ENCODE data around the gene ESAM. TPM values are rescaled to one million over a fixed set of nuclear protein-coding genes. Genes with fewer than 3 reads are reported as not detected.

The ESAM gene
- total RNA-seq, 1 donor from 2014 or later, result 0.54 TPM

GRCh38 chr11:124707829-124708228 lies 54.3 kb downstream of the ESAM start:
- Mint-ChIP-seq H3K36me3 (ENCODE audit: unreplicated experiment) (peaks cover 5% of the 10 kb centered on the region), H3K27me3 (ENCODE audit: unreplicated experiment) (peaks cover 2% of the 10 kb centered on the region), H3K9me3 (ENCODE audit: unreplicated experiment) (peaks cover 6% of the 10 kb centered on the region), H3K4me3 (ENCODE audit: unreplicated experiment) (no peak overlapping the region), H3K27ac (ENCODE audit: unreplicated experiment) (no peak overlapping the region), H3K4me1 (ENCODE audit: low read depth, unreplicated experiment) (peaks cover 4% of the 10 kb centered on the region)
- DNase-seq, result no peak
- no peak for TF ChIP-seq CTCF (IDR thresholded peaks at IDR 0.05; ENCODE audit: partially characterized antibody, unreplicated experiment)

Other genes starting within 250 kb of the ESAM start
- not detected for gene OR8B12, start 218.6 kb downstream of the ESAM start, total RNA-seq (ENCODE audit: unreplicated experiment)
- gene OR8A1, start 192.3 kb downstream of the ESAM start, total RNA-seq (ENCODE audit: unreplicated experiment), result not detected
- gene PANX3, start 150.9 kb downstream of the ESAM start, total RNA-seq (ENCODE audit: unreplicated experiment), result not detected
- gene TBRG1, start 139.4 kb downstream of the ESAM start, total RNA-seq (ENCODE audit: unreplicated experiment), result 35.3 TPM
- gene SIAE, start 88.6 kb downstream of the ESAM start, total RNA-seq (ENCODE audit: unreplicated experiment), result 4.5 TPM
- 4.6 TPM for gene SPA17, start 88.4 kb downstream of the ESAM start, total RNA-seq (ENCODE audit: unreplicated experiment)
- 28.9 TPM for gene NRGN, start 22.3 kb downstream of the ESAM start, total RNA-seq (ENCODE audit: unreplicated experiment)
- gene VSIG2, start 10.0 kb downstream of the ESAM start, total RNA-seq (ENCODE audit: unreplicated experiment), result not detected
- 22.8 TPM for gene MSANTD2, start 38.1 kb upstream of the ESAM start, total RNA-seq (ENCODE audit: unreplicated experiment)
- 5.9 TPM for gene ROBO3, start 103.1 kb upstream of the ESAM start, total RNA-seq (ENCODE audit: unreplicated experiment)
- not detected for gene ROBO4, start 135.6 kb upstream of the ESAM start, total RNA-seq (ENCODE audit: unreplicated experiment)
- not detected for gene HEPN1, start 157.0 kb upstream of the ESAM start, total RNA-seq (ENCODE audit: unreplicated experiment)
- not detected for gene HEPACAM, start 173.8 kb upstream of the ESAM start, total RNA-seq (ENCODE audit: unreplicated experiment)
- gene CCDC15, start 191.9 kb upstream of the ESAM start, total RNA-seq (ENCODE audit: unreplicated experiment), result 2.8 TPM

All from glutamatergic neuron (in vitro differentiated cells).